Bone marrow (tissue), 2 donors: ENCODE data around the gene PKN1.
"Not testable (repeated sequence)": the region's sequence is repeated elsewhere in the genome, so short reads cannot be mapped to it uniquely, and the experiment has no call there.

Source experiments
- DNase-seq, 2 donors: peaks; one replicate each; lab custom pipeline; 2025; lab: John Stamatoyannopoulos, UW

Gene PKN1

GRCh38 chr19:14487370-14488125 is 54.4 kb downstream of the PKN1 start:
- DNase-seq: no peak

DNA sequence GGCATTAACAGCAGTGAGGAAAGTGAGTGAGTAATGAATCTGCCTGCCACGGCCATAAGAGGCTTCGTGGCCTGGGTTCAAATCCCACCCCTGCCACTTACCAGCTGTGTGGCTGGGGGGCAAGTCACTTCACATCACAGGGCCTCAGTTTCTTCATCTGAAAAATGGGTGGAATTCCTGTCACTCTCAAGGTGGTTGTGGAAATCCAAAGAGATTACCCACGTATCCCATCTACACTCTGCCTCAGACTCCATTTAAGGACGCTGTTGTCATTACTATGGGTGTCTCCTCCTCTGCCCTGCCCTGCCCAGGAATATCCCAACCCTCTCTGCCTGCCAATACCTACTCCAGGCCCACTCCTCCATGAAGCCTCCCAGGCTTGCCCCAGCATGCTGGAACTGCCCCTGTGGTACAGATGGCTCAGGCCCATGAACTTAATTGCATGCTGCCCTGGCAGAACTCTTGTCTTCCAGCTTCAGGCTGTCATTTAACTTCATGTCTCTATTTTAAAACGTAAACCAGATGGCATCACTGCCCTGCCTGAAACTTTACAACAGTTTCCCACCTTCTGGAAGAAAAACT is 59.7 kb downstream of the PKN1 start:
- DNase-seq: no peak

DNA sequence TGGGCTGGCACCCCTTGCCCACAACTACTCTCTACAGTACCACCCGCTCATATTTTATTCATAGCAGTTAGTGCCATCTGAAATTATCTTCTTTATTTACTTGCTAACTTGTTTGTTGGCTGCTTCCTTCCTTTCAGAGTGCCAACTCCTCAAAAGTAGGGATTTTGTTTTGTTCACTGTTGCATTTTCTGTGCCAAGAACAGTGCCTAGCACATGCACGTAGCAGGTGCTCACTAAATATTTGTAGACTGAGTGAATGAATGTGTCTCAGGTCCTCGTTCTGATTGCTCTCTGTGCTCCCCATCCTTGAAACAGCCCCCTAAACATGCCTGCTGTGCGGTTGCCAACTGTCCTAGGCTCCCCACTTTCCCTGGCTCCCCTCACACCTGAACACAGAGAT is 61.3 kb downstream of the PKN1 start:
- no peak for DNase-seq

DNA sequence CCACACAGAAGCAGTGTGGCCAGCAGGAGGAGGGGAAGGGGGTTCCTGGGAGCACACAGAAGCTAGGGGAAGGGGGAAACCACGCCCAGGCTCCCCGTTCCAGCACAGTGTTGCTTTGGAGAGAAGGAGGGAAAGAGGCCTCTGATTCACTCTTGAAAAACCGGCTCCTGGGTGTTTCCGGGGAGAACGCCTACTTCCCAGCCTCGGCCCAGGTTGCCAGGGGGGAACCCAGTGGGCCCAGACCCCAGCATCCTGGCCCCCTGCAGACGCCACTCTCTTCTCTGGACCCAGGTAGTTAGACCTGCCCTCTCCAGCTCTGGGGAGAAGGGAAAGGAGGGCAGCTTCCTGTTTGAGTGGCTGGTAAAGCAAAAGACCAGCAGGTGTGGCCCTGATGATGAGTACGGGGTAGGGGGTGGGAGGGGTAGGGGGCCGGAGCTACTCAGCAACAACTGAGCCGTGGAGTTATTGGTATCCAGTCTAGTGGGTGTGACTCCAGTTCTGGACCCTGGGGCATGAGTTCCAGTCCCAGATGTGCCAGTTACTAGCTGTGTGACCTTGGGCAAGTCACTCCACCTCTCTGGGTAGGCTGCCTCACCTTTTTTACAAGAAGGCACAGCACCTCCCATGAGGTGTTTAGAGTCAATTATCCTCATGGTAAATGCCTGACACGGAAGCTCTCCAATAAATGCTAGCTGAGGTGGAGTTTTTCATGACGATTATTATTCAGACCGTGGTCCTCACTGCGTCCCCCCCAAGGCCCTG is 62.0 kb downstream of the PKN1 start:
- DNase-seq: no peak

DNA sequence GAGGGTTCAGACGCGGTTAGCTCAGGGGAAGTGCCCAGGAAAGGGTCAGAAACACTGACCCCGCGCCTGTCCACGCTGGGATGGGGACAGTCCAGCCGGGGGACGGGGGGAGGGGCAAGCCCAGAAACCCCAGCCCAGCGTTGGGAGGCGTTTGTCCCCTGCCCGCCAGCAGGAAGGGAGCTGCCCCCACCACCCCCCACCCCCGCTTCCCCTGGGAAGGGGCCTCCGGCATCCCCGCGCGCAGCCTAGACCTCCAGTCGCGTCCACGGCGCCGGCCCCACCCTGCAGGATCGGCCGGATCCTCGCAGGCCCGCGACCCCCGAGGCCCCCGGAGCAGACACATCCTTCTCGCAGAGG is 62.5 kb downstream of the PKN1 start:
- DNase-seq: no peak

DNA sequence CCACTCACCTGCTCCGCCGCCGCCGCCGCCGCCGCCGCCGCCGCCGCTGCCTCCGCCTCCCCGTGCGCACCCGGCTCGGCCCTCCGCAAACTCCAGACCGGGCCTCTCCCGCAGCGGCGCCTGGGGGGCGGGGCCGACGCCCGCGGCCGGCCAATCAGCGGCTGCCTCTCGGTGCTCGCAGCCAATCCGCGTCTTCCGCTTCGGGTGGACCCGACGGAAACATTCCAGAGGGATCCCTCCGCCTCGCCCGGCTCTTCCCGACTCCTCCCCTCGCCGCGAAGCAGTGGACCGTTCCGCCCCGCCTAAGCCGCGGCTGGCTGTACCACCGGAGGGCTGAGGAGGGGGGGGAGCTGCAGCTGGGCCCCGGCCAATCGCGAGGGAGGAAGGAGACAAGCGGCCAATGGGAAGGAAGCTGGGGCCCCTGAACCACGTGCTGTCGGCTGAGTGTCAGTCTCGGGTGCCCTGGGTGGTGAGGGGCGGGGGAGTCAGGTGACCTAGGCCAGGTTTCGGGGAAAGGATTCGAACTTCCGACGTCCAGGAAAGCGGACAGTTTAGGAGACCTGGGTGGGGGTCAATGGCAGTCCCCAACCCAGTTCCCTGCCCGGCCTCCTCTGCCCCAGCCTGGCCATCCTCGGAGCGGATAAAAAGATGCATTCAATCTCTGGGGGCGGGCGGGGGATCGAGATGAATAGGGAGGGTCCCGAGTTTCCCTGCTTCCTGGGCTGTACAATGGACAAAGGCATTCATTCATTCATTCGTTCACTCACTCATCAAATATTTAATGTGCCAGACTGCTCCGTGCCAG is 63.1 kb downstream of the PKN1 start, which contains the start of gene GIPC1:
TSS of gene GIPC1 (minus strand) at position 99 of the 805 bp plus-strand sequence. CDS start 13,151 bp downstream, outside the sequence.
- peak; percentile 48 to 61 for DNase-seq

DNA sequence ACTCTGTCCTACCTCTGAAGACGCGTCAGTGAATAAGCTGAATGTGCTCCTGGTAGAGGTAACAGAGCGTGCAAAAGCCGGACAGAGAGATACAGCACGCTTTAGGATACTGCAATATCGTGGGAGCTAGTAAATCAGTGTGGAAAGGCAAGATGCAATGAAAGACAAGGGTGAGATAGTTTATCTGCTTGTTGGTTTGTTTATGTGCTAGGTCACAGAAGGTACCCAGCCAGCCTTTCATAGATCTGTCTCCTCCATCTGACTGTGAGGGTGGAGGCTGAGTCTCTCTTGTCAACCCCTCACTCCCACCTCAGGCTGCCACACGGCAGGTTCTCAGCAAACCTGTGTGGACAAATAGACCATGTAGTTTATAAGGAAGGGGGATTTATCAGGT is 63.7 kb downstream of the PKN1 start:
- no peak for DNase-seq

DNA sequence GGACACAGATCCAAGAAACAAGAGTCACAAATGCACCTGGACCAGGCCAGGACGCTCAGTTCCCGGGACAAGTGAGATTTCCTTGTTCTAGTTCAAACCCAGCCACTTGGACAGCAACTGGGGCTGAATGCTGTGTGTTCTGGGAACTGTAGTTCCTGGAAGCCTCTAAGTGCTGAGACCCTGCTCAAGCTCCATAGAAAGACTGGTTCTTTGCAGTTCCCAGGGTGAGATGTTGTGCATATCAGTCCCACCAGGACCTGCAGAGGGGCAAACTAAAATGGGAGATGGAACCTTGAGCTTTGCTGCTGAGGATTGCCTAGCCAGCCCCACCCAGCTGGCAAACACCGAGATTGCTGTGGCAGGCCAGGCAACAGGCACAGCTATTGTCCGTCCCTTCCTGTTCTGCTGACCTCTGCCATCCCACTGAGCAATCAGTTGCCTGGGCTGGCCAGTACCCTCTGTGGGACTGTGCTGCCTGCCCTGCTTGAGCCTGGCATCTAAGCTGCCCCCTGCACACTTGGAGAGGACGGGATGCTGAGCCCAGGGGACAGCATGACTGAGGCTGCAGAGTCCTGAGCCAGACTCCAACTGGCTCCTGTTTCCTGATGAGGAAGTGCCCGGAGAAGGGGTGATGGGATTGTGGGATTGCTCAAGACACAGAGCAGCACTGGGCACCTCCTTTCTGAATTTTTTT is 64.3 kb downstream of the PKN1 start:
- no peak for DNase-seq

DNA sequence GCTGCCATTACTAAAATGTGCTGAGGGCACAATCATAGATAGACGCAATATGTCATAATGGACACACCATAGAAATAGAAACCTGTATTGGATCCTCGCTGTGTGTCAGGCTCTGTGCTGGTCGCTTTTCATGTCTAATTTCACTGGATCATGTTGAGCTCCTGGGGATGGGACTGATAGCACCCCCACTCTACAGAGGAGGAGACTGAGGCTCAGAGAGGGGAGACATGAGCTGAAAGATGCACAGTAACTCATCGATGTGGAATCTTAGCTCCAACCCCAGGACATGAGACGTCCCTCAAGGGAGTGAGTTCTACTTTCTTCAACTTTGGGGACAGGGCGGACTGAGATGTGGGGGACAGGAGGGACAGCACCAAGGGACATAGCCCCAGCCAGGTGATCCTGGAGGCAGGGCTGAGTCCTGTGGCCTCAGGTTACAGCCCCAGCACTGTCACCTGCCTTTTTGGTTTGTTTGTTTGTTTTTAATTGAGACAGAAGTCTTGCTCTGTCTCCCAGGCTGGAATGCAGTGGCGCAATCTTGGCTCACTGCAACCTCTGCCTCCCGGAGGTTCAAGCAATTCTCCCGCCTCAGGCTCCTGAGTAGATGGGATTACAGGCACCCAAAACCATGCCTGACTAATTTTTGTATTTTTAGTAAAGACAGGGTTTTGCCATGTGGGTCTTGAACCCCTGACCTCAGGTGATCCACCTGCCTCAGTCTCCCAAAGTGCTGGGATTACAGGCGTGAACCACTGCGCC is 69.4 kb downstream of the PKN1 start:
- DNase-seq: no peak

GRCh38 chr19:14503285-14503684 is 70.2 kb downstream of the PKN1 start:
- no peak for DNase-seq

- DNase-seq: not testable (repeated sequence)
Observed at GRCh38 chr19:14504575-14504974, 71.5 kb downstream of the PKN1 start.

DNA sequence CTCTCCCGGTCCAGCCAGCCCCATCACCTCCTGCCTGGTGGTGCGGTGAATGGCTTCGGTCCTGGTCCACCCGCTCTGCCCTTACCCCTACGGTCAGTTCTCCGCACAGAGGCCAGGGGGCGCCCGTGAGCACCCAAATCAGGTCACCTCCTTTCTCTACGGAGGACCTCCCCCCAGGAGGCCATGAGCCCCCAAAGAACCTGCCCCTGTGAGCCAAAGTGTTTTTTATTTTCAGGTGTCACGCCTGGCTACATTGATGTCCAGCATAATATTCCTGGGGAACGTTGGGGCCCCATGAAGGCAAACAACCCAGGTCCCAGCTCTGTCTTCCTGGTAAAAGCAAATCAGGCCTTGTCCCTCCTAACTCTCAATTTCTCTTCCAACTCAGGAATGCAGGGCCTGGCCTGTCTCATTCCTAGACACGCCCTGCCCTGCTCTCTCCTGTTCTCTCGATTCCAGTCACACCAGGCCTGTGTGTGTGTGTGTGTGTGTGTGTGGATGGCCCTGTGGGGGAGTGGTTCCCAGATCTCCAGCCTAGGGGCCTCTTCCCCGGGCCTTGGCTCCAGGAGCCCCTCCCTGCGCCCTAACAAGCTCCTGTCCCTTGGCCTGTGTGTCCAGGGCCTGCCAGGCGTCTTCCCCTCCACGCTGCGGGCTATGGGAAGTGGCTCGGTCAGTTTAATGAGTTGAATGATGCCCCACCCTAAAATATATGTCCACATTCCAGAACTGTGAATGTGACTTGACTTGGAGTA is 72.6 kb downstream of the PKN1 start:
- DNase-seq: peak; percentile 28 to 30

- no peak for DNase-seq
Observed at GRCh38 chr19:14507704-14508542, 74.8 kb downstream of the PKN1 start.

GRCh38 chr19:14510311-14511228 is 77.5 kb downstream of the PKN1 start:
- peak; percentile 27 to 67 for DNase-seq

GRCh38 chr19:14511229-14511593 is 78.1 kb downstream of the PKN1 start:
- DNase-seq: no peak

GRCh38 chr19:14512406-14512961 is 79.4 kb downstream of the PKN1 start:
- no peak for DNase-seq

- DNase-seq: no peak
Observed at GRCh38 chr19:14514215-14514863, 81.2 kb downstream of the PKN1 start.
